Chondrocyte (in vitro differentiated cells): Measurements from ENCODE around the gene PCLO. TPM values are rescaled to one million over a fixed set of nuclear protein-coding genes. Genes with fewer than 3 reads are reported as not detected.

ENCODE experiments used
- DNase-seq: peaks from one replicate; pipeline ENCODE4 v3.0.0; 2021; ENCODE audit warnings: mixed read lengths, low spot score
- H3K27ac Mint-ChIP-seq: one replicate; pipeline ENCODE4 v1.8.0; 2021; ENCODE audit warnings: mild to moderate bottlenecking, moderate library complexity, mixed read lengths; ENCODE audit not compliant: unreplicated experiment
- H3K27me3 Mint-ChIP-seq: 2 replicates; pipeline ENCODE4 v1.8.0; 2021; ENCODE audit warnings: low read depth, mixed read lengths
- H3K36me3 Mint-ChIP-seq: 2 replicates; pipeline ENCODE4 v1.8.0; 2021; ENCODE audit warnings: low read depth, mixed read lengths
- H3K4me1 Mint-ChIP-seq: 2 replicates; pipeline ENCODE4 v1.8.0; 2021; ENCODE audit warnings: low read depth, mild to moderate bottlenecking, mixed read lengths
- H3K4me3 Mint-ChIP-seq: one replicate; pipeline ENCODE4 v1.8.0; 2021; ENCODE audit warnings: mild to moderate bottlenecking, moderate library complexity, mixed read lengths; ENCODE audit not compliant: unreplicated experiment
- H3K9me3 Mint-ChIP-seq: 2 replicates; pipeline ENCODE4 v1.8.0; 2021; ENCODE audit warnings: low read depth, mixed read lengths
- CTCF ChIP-seq: fragments of 200-600 bp; sonication (generic); IDR thresholded peaks from 2 replicates; pipeline ENCODE4 v1.5.0; 2021; ENCODE audit warnings: antibody characterized with exemption, mild to moderate bottlenecking, moderate library complexity
- total RNA-seq: library from RNA; stranded (reverse); gene quantifications from 3 replicates; pipeline ENCODE4 v1.2.1, GENCODE V29; 2021

The PCLO gene
- total RNA-seq, 1 donor from 2014 or later: 1.5 TPM

- Mint-ChIP-seq H3K36me3 (no peaks in the 10 kb centered on the region), H3K9me3 (no peaks in the 10 kb centered on the region), H3K4me1 (no peaks in the 10 kb centered on the region), H3K27me3 (peaks cover 8% of the 10 kb centered on the region), H3K4me3 (no peak overlapping the region), H3K27ac (no peak overlapping the region)
- TF ChIP-seq CTCF: no peak
- DNase-seq: no peak
Observed at GRCh38 chr7:83190659-83191389, 28.1 kb upstream of the PCLO start.

- H3K4me1 Mint-ChIP-seq: no peaks in the 10 kb centered on the region
- peaks cover 4% of the 10 kb centered on the region for H3K27me3 Mint-ChIP-seq
- H3K4me3 Mint-ChIP-seq: no peak overlapping the region
- H3K9me3 Mint-ChIP-seq: peaks cover 16% of the 10 kb centered on the region
- no peak overlapping the region for H3K27ac Mint-ChIP-seq
- H3K36me3 Mint-ChIP-seq: no peaks in the 10 kb centered on the region
- DNase-seq: no peak
- TF ChIP-seq CTCF: no peak
Observed at GRCh38 chr7:83178796-83179195, 16.1 kb upstream of the PCLO start.

GRCh38 chr7:83178066-83178465 lies 15.4 kb upstream of the PCLO start:
- no peak overlapping the region for H3K27ac Mint-ChIP-seq
- no peak for TF ChIP-seq CTCF
- H3K27me3 Mint-ChIP-seq: peaks cover 7% of the 10 kb centered on the region
- no peak overlapping the region for H3K4me3 Mint-ChIP-seq
- no peaks in the 10 kb centered on the region for H3K4me1 Mint-ChIP-seq
- H3K36me3 Mint-ChIP-seq: no peaks in the 10 kb centered on the region
- H3K9me3 Mint-ChIP-seq: peaks cover 10% of the 10 kb centered on the region
- DNase-seq: no peak

- H3K36me3 Mint-ChIP-seq: no peaks in the 10 kb centered on the region
- peaks cover 4% of the 10 kb centered on the region for H3K9me3 Mint-ChIP-seq
- H3K27ac Mint-ChIP-seq: no peak overlapping the region
Observed at GRCh38 chr7:83173664-83174063, 11.0 kb upstream of the PCLO start.

GRCh38 chr7:83166781-83167180 lies 4.1 kb upstream of the PCLO start:
- TF ChIP-seq CTCF: no peak

More at GRCh38 chr7:83173664-83174063, 11.0 kb upstream of the PCLO start:
- Mint-ChIP-seq H3K4me1 (no peaks in the 10 kb centered on the region), H3K4me3 (no peak overlapping the region), H3K27me3 (peaks cover 9% of the 10 kb centered on the region)
- no peak for DNase-seq
- TF ChIP-seq CTCF: no peak

More at GRCh38 chr7:83166781-83167180, 4.1 kb upstream of the PCLO start:
- Mint-ChIP-seq H3K27me3 (peaks cover 2% of the 10 kb centered on the region), H3K9me3 (no peaks in the 10 kb centered on the region), H3K4me3 (no peak overlapping the region), H3K27ac (no peak overlapping the region), H3K4me1 (peaks cover 9% of the 10 kb centered on the region), H3K36me3 (no peaks in the 10 kb centered on the region)
- DNase-seq: no peak
